HG03135 (cell line): ENCODE measurements around the gene PCSK6.

ENCODE experiments used
- ATAC-seq: cut with Tn5 transposase; IDR thresholded peaks from one replicate; pipeline ENCODE4 v1.9.1; 2021; ENCODE audit warnings: mild to moderate bottlenecking, moderate library complexity; ENCODE audit not compliant: unreplicated experiment

PCSK6 gene

GRCh38 chr15:101448336-101448735, 41.2 kb downstream of the PCSK6 start:
- no peak for ATAC-seq

- no peak for ATAC-seq
Measured at GRCh38 chr15:101447561-101448071, 41.9 kb downstream of the PCSK6 start.

GRCh38 chr15:101447168-101447533, 42.4 kb downstream of the PCSK6 start:
- no peak for ATAC-seq

GRCh38 chr15:101446518-101447167, 42.9 kb downstream of the PCSK6 start:
- no peak for ATAC-seq

DNA sequence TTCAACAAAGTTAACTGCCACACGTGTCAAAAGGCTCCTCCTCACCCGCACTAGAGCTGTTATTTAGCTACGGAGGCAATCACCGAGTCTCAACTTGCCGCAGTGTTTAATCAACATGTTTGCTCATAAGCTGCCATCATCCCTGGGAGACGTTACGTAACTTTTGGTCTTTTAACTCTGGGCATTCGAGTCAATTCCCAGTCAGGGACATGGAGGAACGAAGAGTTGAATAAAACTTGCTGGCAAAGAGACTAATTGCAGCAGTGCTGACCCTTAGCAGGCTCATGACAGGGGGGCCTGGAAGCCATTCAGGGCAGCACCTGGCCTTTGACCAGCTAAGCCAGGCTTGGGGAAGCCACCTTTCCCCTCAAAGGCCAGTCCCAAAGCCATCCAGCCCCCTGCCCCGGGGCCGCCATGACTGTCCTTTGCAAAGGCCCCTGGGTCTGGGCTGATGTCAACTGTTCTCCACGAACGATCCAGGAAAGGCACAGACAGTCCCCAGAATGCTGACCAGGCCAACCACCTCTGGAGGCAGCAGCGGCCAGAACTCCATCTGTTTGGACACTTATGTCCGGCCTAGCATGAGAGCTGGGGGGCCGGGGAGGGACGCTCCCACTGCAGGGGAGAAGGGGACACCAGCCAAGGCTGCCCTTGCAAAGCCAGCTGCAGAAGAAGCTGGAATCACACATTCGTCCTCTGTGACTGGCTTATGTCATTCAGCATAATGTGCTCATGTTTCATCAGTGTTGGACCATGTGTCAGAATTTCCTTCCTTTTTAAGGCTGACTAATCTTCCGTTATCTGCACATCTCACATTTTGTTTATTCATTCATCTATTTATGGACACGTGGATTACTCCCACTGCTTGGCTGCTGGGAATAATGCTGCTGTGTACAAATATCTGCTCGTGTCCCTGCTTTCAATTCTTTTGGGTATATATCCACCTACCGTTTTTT, 43.7 kb downstream of the PCSK6 start:
- no peak for ATAC-seq

DNA sequence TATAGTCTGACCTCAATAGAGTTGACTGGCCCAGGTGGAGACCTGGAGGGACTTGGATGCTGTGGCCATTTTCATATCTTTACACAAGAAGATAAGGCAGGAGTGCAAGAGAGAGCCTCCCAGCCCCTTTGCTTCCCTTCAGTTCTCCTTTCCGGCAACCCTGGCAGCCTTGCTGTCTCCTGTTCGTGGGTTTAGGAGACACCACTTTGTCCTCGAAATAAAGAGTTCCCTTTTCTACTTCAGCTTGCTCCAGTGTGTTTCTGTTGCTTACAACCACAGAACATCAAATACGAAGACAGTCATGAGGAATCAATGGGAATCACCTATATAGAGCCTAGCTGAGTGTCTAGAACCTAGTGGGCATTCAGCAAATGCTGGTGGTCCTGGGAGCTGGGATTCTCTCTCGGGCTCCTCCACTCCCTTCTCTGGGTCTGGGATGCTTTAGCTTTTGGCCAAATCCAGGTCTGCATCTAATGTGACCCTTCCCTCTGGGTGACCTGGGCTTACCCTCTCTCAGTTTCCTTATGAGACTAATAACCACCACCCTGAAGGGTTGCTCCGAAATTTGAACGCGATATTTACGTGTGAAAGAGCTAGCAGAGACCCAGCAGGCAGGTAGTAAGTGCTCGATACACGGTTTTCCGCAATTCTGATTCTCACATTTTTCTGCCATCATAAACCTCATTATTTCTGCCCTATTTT, 44.5 kb downstream of the PCSK6 start:
- no peak for ATAC-seq

GRCh38 chr15:101444015-101444414, 45.5 kb downstream of the PCSK6 start:
- no peak for ATAC-seq

DNA sequence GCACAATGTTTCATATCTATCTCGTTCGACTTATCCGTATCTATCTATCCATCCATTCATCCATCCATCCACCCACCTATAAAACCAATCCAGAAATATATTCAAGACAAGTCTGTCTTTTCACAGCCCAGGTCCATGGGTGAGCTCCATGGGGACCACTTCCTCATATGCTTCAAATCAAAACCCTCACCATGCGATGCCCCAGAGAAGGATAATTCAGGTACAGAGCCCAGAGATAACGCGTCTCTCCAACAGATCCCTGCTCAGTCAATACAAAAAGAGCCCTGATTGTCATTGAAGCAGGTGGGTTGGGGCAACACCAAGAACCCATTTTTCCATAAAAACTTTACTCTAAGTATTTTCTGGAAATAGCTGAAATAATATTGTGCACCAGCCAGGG, 47.2 kb downstream of the PCSK6 start:
- ATAC-seq: no peak

- ATAC-seq: no peak
Measured at GRCh38 chr15:101441696-101442095, 47.8 kb downstream of the PCSK6 start.

DNA sequence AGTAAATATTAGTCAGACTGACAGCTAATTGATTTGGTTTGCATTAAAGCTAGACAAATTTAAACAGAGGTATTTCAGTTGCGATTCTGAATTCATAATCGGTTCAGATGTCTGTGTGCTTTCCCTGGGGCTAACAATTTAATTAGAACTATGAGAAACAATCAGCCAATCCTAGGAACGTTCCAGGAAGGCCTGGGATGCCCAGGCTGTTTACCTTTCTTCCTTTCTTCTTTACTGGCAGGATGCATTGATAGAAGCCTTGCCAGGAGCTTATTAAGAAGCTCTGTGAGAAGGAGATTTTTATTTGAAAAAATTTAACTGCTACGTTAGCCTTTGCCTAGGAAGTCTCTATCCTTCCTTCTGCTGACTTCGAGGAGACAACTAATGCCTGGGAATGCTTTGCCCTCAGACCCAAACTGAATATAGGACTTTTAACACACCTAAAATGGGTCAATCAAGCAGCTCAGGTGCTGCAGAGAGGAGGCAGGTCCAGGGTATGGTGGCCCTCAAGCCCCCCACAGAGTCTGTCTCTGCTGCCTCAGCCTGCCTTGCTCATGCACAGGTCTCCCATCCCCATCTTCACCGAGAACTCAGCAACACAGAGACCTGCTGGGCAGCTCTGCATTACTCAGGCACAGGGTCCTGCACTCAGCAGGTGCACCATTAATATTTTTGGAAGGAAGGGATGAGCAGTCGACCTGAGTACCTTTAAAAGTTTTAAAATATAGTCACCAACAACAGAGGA, 48.5 kb downstream of the PCSK6 start:
- no peak for ATAC-seq

DNA sequence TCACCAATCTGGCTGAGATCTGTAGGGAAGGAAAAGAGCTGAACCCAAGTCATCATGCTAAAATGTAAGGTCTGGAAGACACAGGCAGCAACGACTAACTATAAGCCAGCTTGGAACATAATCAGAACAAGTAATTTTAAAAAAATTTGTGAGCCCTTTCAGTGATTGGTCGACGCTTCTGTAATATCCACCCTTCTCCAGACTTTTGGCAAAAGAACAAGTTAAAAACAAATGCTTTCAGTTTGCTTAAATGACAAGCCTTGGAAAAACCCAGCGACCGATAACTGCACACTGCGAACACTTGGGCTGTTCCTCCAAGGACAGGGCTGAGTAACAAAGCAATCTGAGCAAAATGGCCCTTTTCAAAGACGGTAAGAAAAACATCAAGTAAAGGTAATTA, 49.6 kb downstream of the PCSK6 start:
- ATAC-seq: no peak

GRCh38 chr15:101439285-101439919, 50.1 kb downstream of the PCSK6 start:
- ATAC-seq: no peak

GRCh38 chr15:101438482-101439284, 50.8 kb downstream of the PCSK6 start:
- ATAC-seq: no peak

DNA sequence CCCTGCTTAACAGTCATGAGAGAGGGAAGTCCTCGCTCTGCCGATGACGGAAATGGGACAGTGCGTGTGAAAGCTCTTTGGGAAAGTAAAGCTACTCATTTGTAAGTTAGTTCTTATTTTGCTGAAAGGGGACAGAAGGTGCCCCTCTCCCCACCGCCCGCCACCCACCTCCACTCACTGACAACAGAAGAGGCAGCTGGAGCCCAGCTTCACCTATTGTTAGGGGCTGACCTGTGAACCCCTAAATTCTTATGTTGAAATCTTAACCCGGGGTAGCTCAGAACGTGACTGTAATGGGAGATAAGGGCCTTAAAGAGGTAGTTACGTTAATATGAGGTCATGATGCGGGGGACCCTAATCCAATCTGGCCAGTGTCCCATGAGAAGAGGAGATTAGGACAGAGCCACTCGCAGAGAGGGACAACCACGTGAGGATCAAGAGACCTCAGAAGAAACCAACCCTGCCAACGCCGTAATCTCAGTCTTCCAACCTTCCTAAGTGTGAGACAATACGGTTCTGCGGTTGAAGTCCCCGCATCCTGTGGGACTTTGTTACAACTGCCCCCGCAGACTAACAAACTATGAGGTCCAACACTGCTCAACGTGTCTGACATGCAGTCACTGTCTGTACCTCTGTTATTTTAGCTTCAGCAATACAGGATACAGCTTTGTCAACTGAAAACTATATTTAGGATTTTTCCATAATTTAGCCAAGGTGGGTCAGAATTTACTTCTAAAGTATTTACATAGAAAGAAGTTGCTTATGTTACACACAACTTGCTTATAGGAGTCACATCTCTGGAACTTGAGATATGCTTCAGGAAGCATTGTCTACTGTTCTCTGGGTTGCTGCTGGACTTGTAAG, 51.7 kb downstream of the PCSK6 start:
- ATAC-seq: no peak

GRCh38 chr15:101437209-101437608, 52.3 kb downstream of the PCSK6 start:
- no peak for ATAC-seq

- no peak for ATAC-seq
Measured at GRCh38 chr15:101436526-101436925, 53.0 kb downstream of the PCSK6 start.

GRCh38 chr15:101435761-101436160, 53.7 kb downstream of the PCSK6 start:
- ATAC-seq: no peak
